RWPE1 (cell line): Measurements from ENCODE around the gene DTNB.
A peak's percentile ranks its signal among the peaks of the same experiment; 100 is the strongest.
"Not testable (repeated sequence)": the region's sequence is repeated elsewhere in the genome, so short reads cannot be mapped to it uniquely, and the experiment has no call there.

ENCODE experiments used
- CTCF ChIA-PET: fragments of 350-600 bp; sonication (Branson Sonifier 250); formaldehyde crosslinking; extraction: SDS; loops from one replicate; lab custom pipeline; 2021; lab: Yijun Ruan, JAX
- POLR2A ChIA-PET: fragments of 400-600 bp; formaldehyde crosslinking; extraction: SDS; loops from one replicate; lab custom pipeline; 2020; ENCODE audit warnings: antibody characterized with exemption; ENCODE audit not compliant: low non-redundant PET; lab: Yijun Ruan, JAX
- DNase-seq: peaks from one replicate; pipeline ENCODE4 v3.0.0; 2012; ENCODE audit warnings: low spot score
- H3K27ac ChIP-seq: fragments of 450-650 bp; 2 replicates; pipeline ENCODE4 v1.5.1; 2017
- CTCF ChIP-seq: fragments of 450-650 bp; conservative IDR thresholded peaks from 2 replicates; pipeline ENCODE4 v1.5.1; 2017; ENCODE audit warnings: low read depth, mild to moderate bottlenecking

DTNB gene

GRCh38 chr2:25419678-25420242, 253.6 kb downstream of the DTNB start:
- POLR2A ChIA-PET, result no interaction called here

GRCh38 chr2:25418944-25419677, 254.3 kb downstream of the DTNB start:
- ChIA-PET POLR2A (no interaction called here), CTCF (no interaction called here)
- no peak overlapping the region for H3K27ac ChIP-seq
- DNase-seq, result no peak
- TF ChIP-seq CTCF, result no peak

More at GRCh38 chr2:25419678-25420242, 253.6 kb downstream of the DTNB start:
- no peak for DNase-seq
- no peak for TF ChIP-seq CTCF
- CTCF ChIA-PET, result no interaction called here
- no peak overlapping the region for H3K27ac ChIP-seq

DNA sequence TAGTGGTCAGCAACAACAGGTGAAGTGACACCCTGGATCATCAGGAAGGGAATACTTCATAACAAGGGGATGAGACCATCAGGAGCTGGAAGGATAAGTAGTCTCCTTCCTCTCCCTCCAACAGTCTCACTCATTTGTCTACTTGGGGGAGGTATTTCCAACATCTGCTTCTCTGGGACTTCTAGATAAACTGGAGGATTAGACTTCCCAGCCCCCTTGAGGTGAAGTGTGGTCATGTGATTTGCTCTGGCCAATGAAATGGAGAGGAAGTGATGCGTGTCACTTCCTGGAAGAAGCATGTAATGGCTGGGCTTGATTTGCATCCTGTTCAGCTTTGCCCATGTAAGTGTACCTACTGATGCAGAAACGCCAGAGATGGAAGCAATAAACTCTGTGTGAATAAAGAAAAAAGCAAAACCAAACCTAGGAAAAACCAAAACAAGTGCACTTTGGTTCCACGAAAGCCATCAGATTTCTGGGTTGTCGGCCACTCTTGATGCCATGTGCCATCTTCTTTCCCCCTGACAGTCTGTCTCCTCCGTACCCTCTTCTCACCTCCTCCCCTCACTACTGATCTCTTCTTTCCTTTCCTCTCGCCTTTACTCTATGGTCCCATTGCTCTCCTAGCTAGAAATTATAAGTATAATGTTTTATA, 255.5 kb downstream of the DTNB start:
- no peak for TF ChIP-seq CTCF
- ChIA-PET CTCF (interaction anchor here (0.6 kb wide), 2 partner anchors 10 to 174 kb away, joined by 3 read pairs; no protein-coding TSS in a partner anchor), POLR2A (no interaction called here)
- peak; percentile 22 for DNase-seq
- no peak overlapping the region for H3K27ac ChIP-seq

DNA sequence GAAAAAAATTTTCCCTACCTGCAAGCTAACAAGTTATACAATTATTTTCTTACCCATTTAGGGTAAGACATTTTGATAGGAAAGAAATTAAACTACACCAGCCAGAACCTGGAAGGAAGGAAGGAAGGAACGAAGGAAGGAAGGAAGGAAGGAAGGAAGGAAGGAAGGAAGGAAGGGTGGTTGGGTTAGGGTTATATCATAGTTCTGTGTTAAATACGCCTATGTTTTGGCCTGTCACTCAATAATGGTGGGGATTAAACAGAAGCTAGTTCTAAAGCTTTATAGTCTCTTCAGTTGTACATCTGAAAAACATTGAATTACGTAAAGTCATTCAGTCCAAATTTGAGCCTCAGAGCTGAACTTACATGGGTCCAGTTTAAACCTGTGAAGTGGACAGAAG, 256.7 kb downstream of the DTNB start:
- POLR2A ChIA-PET, result no interaction called here
- H3K27ac ChIP-seq, result no peak overlapping the region
- TF ChIP-seq CTCF, result no peak
- CTCF ChIA-PET, result no interaction called here
- no peak for DNase-seq

DNA sequence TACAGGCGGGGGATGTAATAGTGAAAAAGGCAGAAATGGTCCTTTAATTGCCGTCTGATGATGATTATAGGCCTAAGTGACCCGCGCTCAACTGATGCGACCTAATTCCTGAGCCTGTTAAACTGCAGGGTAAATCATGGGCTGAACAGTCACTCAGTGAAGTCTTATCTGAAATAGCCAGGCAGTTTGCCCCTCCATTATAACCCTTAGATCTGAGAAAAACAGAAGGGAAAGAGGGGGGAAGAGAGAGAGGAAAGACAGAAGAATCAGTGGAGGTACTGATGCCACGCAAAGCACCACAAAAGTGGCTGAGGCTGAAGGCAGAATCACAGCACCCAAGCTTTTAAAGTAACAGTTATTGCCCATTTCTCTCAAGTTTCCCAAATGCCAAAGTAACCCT, 258.6 kb downstream of the DTNB start:
- TF ChIP-seq CTCF, result no peak
- H3K27ac ChIP-seq, result no peak overlapping the region
- CTCF ChIA-PET, result no interaction called here
- no peak for DNase-seq
- POLR2A ChIA-PET, result no interaction called here

DNA sequence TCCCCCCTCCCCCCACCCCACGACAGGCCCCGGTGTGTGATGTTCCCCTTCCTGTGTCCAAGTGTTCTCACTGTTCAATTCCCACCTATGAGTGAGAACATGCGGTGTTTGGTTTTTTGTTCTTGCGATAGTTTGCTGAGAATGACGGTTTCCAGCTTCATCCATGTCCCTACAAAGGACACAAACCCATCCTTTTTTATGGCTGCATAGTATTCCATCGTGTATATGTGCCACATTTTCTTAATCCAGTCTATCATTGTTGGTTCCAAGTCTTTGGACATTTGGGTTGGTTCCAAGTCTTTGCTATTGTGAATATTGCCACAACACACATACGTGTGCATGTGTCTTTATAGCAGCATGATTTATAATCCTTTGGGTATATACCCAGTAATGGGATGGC, 260.0 kb downstream of the DTNB start:
- POLR2A ChIA-PET, CTCF ChIA-PET, H3K27ac ChIP-seq, DNase-seq: not testable (repeated sequence)

- no peak for TF ChIP-seq CTCF
- POLR2A ChIA-PET, result no interaction called here
- CTCF ChIA-PET, result no interaction called here
- no peak for DNase-seq
- H3K27ac ChIP-seq, result no peak overlapping the region
Observed at GRCh38 chr2:25411753-25412152, 261.6 kb downstream of the DTNB start.
